Vagina (tissue), 2 donors: ENCODE results near the gene RNASEH2B.

Experiments used
- CTCF ChIP-seq, 3 experiments: fragments of 450-650 bp in 2 of 3; fragments of 200-600 bp in 1 of 3; sonication (generic) in 1 of 3; IDR thresholded peaks; one replicate each; pipeline ENCODE4 v1.5.1; 2017 to 2019; ENCODE audit warnings: antibody characterized with exemption in 3 of 3, mild to moderate bottlenecking in 2 of 3, moderate library complexity in 2 of 3
- POLR2A ChIP-seq, 2 donors: fragments of 450-650 bp; IDR thresholded peaks; one replicate each; pipeline ENCODE4 v1.6.1; 2017; ENCODE audit warnings: antibody characterized with exemption in 2 of 2, mild to moderate bottlenecking in 2 of 2, moderate library complexity in 2 of 2
- POLR2AphosphoS5 ChIP-seq, 2 donors: sonication (generic); formaldehyde crosslinking; IDR thresholded peaks; one replicate each; pipeline ENCODE4 v1.9.0; 2017; ENCODE audit warnings: antibody characterized with exemption in 2 of 2, mild to moderate bottlenecking in 2 of 2, low read depth in 1 of 2; ENCODE audit not compliant: insufficient read depth in 1 of 2

GRCh38 chr13:50934735-50935435 lies 25.3 kb downstream of the RNASEH2B start:
- no peak for TF ChIP-seq POLR2A (IDR thresholded peaks at IDR 0.05)
- TF ChIP-seq CTCF (IDR thresholded peaks at IDR 0.05): no peak
- TF ChIP-seq POLR2AphosphoS5 (IDR thresholded peaks at IDR 0.05; ENCODE audit: insufficient read depth in 1 of 2, low read depth in 1 of 2): no peak
